SJCRH30 (cell line): ENCODE measurements around the gene GPR151. TPM values are rescaled to one million over a fixed set of nuclear protein-coding genes. Genes with fewer than 3 reads are reported as not detected.

Experiments used
- DNase-seq, 2 experiments: peaks; one replicate each; pipeline ENCODE4 v3.0.0-alpha.2; 2015 to 2020
- H3K27ac ChIP-seq: fragments of 250-450 bp; sonication (Bioruptor Pico); 2 replicates; pipeline ENCODE4 v1.5.1; 2020; ENCODE audit warnings: mild to moderate bottlenecking, moderate library complexity
- H3K27me3 ChIP-seq: fragments of 250-450 bp; sonication (Bioruptor Pico); 2 replicates; pipeline ENCODE4 v1.5.1; 2020; ENCODE audit warnings: mild to moderate bottlenecking, moderate library complexity
- H3K36me3 ChIP-seq: fragments of 250-450 bp; sonication (Bioruptor Pico); 2 replicates; pipeline ENCODE4 v1.5.1; 2020; ENCODE audit warnings: mild to moderate bottlenecking, moderate library complexity
- H3K4me1 ChIP-seq: fragments of 250-450 bp; sonication (Bioruptor Pico); 2 replicates; pipeline ENCODE4 v1.5.1; 2020; ENCODE audit warnings: mild to moderate bottlenecking, moderate library complexity
- H3K4me3 ChIP-seq: fragments of 250-450 bp; sonication (Bioruptor Pico); 2 replicates; pipeline ENCODE4 v1.5.1; 2020; ENCODE audit warnings: mild to moderate bottlenecking, moderate library complexity
- H3K9me3 ChIP-seq: fragments of 250-450 bp; sonication (Bioruptor Pico); replicated peaks from 2 replicates; pipeline ENCODE4 v1.5.1; 2020; ENCODE audit warnings: mild to moderate bottlenecking, moderate library complexity
- total RNA-seq: library from RNA; depleted of rRNA; stranded (reverse); fragments of >200 nt; shearing (Covaris generic); gene quantifications from 2 replicates; pipeline ENCODE4 v1.2.3, GENCODE V29; 2014; rRNA removed

GPR151 gene
- total RNA-seq, 1 experiment from 2014 or later = not detected

DNA sequence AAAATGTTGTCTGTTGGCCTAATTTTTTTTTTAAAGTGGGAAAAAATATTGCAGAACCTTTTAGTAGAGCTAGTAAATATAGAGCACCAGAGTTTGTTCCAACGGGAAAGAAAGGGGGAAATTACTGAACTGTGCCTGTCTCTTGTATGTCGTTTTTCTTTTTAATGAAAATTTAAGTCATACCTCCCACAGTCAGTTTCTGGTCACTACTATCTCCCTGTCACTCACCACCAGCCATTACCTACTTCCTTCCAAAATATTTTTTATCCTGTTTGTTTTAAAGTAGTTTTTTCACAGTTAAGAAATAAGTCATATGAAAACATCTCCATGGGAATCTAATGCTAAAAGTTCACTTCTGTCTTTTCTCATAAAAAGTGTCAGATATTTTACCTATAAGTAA lies 21.3 kb downstream of the GPR151 start:
- H3K9me3 ChIP-seq = no peaks in the 10 kb centered on the region
- H3K36me3 ChIP-seq = peaks cover 66% of the 10 kb centered on the region
- no peaks in the 10 kb centered on the region for H3K27me3 ChIP-seq
- H3K27ac ChIP-seq = no peak overlapping the region
- H3K4me3 ChIP-seq = no peak overlapping the region
- no peak for DNase-seq
- no peaks in the 10 kb centered on the region for H3K4me1 ChIP-seq

DNA sequence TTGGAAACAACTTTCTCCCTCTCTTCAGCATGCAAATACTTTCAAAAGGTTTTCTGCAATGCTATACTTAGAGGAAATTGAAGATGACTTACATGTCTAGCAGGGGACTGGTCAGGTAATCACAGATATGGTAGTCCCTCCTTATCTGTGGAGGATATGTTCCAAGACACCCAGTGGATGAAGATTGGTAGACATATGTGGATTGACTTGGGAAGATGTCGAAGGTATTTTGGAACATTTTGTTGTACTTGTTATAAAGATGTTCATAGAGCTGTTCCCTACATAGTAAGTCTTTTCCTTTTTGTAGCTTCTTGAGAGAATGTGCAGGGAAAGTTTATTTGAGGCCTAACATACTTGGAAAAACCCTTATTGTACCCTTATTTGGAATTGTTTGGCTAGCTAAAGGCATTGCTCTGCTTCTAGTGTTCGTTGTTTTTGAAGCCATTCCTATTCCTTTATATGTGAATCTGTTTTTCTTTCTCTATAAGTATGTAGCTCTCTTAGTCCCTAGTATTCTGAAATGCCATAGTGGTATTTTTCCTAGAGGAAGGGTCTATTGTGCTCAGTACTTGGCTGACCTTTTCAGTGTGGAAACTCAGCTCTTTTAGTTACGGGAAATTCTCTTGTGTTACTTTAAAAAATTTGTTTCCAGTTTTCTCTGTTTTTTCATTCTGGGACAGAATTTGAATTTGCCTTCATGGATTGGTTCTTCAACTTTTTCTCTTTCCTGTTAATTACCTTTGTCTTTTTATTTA lies 25.7 kb downstream of the GPR151 start:
- peaks cover 75% of the 10 kb centered on the region for H3K36me3 ChIP-seq
- H3K9me3 ChIP-seq = no peaks in the 10 kb centered on the region
- H3K4me3 ChIP-seq = no peak overlapping the region
- no peak overlapping the region for H3K27ac ChIP-seq
- no peak for DNase-seq
- H3K27me3 ChIP-seq = no peaks in the 10 kb centered on the region
- no peaks in the 10 kb centered on the region for H3K4me1 ChIP-seq

DNA sequence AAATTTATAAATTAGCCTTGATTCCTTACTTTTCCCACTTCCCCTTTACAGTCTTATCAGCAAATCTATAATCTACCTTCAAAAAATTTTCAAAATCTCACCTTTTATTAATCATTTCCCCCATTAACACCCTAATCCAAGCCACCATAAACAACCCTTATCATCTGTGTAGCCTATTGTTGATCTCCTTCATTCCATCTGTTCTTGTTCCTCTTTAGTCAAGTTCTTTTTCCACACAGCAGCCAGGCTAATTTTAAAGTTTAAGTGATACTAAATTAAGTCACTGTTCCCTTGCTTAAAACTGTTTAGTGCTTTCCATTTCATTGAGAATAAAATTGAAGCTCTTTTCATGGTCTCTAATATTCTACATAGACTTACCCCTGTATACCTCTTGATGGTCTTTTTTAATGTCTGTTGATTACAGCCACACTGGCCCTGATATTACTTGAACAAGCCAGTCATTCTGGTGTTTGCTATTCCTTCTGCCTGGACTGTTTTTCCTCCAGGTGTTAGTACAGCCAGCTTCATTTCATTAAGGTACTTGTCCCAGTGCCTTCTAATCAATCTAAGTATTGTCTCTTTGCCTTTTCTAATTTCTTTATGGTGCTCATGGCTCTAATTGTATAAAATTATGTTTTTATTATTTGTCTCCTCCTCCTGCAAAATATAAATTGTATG lies 31.1 kb downstream of the GPR151 start:
- no peak overlapping the region for H3K4me3 ChIP-seq
- no peak for DNase-seq
- no peaks in the 10 kb centered on the region for H3K27me3 ChIP-seq
- H3K4me1 ChIP-seq = no peaks in the 10 kb centered on the region
- H3K9me3 ChIP-seq = no peaks in the 10 kb centered on the region; the same call in 1 of the 2 replicates
- H3K27ac ChIP-seq = no peak overlapping the region
- peaks cover 94% of the 10 kb centered on the region for H3K36me3 ChIP-seq

GRCh38 chr5:146482775-146483174 lies 33.2 kb downstream of the GPR151 start:
- H3K36me3 ChIP-seq = peaks cover 95% of the 10 kb centered on the region

GRCh38 chr5:146475906-146476305 lies 40.1 kb downstream of the GPR151 start:
- Histone ChIP-seq H3K9me3 (no peaks in the 10 kb centered on the region; the same call in 1 of the 2 replicates), H3K4me1 (no peaks in the 10 kb centered on the region), H3K27ac (no peak overlapping the region), H3K27me3 (no peaks in the 10 kb centered on the region), H3K4me3 (no peak overlapping the region), H3K36me3 (peaks cover 73% of the 10 kb centered on the region)
- no peak for DNase-seq

More at GRCh38 chr5:146482775-146483174, 33.2 kb downstream of the GPR151 start:
- no peak overlapping the region for H3K4me3 ChIP-seq
- H3K4me1 ChIP-seq = no peaks in the 10 kb centered on the region
- no peaks in the 10 kb centered on the region; the same call in 1 of the 2 replicates for H3K9me3 ChIP-seq
- H3K27me3 ChIP-seq = no peaks in the 10 kb centered on the region
- no peak for DNase-seq
- no peak overlapping the region for H3K27ac ChIP-seq

GRCh38 chr5:146475190-146475780 lies 40.7 kb downstream of the GPR151 start:
- DNase-seq = no peak
- peaks cover 73% of the 10 kb centered on the region for H3K36me3 ChIP-seq
- H3K4me1 ChIP-seq = no peaks in the 10 kb centered on the region
- H3K27me3 ChIP-seq = no peaks in the 10 kb centered on the region
- no peaks in the 10 kb centered on the region; the same call in 1 of the 2 replicates for H3K9me3 ChIP-seq
- no peak overlapping the region for H3K4me3 ChIP-seq
- H3K27ac ChIP-seq = no peak overlapping the region

DNA sequence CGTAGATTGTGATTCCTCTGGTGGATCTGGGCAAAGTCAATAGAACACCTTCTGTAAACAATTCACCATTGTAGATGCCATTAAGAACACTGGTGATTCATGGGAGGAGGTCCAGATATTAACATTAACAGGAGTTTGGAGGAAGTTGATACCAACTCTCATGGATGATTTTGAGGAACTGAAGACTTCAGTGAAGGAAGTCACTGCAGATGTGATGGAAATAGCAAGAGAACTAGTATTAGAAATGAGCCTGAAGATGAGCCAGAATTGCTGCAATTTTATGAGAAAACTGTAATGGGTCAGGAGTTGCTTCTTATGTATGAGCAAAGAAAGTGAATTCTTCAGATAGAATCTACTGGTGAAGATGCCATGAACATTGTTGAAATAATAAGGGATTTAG lies 41.9 kb downstream of the GPR151 start:
- no peak overlapping the region for H3K27ac ChIP-seq
- no peaks in the 10 kb centered on the region for H3K4me1 ChIP-seq
- no peak overlapping the region for H3K4me3 ChIP-seq
- DNase-seq = no peak
- H3K36me3 ChIP-seq = peaks cover 73% of the 10 kb centered on the region
- no peaks in the 10 kb centered on the region for H3K9me3 ChIP-seq
- no peaks in the 10 kb centered on the region for H3K27me3 ChIP-seq

DNA sequence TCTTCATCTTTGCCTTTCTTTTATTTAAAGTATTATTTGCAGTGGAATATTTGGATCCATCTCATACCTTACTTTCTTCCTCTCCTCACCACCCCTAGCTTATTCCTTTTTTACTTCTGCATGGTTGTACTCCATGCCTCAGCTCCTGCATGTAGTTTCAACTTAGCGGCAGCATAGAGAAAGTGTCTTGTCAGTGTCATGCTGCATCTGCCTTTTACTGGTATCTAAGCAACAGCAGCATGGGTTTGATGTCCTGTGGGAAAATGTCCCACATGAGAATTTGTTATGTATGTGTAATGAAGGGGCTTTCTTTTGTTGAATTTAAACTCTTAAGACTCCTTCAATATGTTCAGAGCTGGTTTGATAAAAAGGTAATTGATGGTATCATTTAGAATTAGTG lies 48.2 kb downstream of the GPR151 start:
- DNase-seq = no peak
- no peak overlapping the region for H3K4me3 ChIP-seq
- no peaks in the 10 kb centered on the region for H3K27me3 ChIP-seq
- no peaks in the 10 kb centered on the region for H3K4me1 ChIP-seq
- no peaks in the 10 kb centered on the region for H3K9me3 ChIP-seq
- no peak overlapping the region for H3K27ac ChIP-seq
- H3K36me3 ChIP-seq = peaks cover 84% of the 10 kb centered on the region

DNA sequence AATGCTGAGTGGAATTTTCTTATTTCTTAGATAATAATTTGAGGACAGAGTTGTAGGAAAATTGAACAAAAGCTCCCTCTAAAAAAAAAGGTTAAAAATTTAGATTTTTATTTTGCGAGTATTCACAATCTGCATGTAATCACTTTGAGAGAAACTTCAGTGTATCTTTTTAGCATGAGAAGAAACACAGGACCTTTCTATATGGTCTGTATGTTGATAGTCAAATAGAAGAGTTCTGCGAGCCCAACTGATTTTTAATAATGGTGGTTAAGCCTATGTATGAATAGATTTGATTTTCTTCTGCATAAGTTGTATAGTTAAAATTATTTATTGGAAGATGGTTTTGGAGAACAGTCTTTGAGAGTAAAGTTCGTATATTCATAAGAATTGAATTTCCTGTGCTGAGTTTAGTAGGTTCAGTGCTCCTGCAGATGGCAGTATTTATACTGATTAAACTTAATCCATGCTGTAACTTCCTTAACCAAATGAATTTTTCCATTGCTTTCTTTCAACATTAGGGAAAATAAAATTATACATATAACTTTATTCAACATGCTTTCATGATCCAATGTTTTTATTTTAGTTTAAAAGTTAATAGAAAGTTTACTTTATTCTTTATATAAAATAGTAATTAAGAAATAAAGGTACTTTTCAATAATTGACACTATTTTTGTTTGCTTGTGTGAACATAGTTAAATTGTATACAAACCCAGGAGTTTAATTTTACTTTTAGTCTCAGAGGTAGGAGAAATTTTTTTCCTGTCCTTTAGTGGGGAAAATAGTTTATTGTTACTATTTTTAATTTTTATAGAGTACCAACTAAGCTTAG lies 49.3 kb downstream of the GPR151 start:
- Histone ChIP-seq H3K36me3 (peaks cover 84% of the 10 kb centered on the region), H3K4me1 (no peaks in the 10 kb centered on the region), H3K27me3 (no peaks in the 10 kb centered on the region), H3K4me3 (no peak overlapping the region), H3K9me3 (no peaks in the 10 kb centered on the region; the same call in 1 of the 2 replicates), H3K27ac (no peak overlapping the region)
- DNase-seq = no peak

GRCh38 chr5:146463446-146463845 lies 52.5 kb downstream of the GPR151 start:
- no peaks in the 10 kb centered on the region for H3K4me1 ChIP-seq
- no peak for DNase-seq
- no peak overlapping the region for H3K27ac ChIP-seq
- no peaks in the 10 kb centered on the region for H3K27me3 ChIP-seq
- peaks cover 81% of the 10 kb centered on the region for H3K36me3 ChIP-seq
- no peaks in the 10 kb centered on the region; the same call in 1 of the 2 replicates for H3K9me3 ChIP-seq
- no peak overlapping the region for H3K4me3 ChIP-seq

Other genes starting within 250 kb of the GPR151 start
- 0.13 and 0.14 TPM in 2 replicates for gene POU4F3, start 177.4 kb downstream of the GPR151 start, total RNA-seq
- 97.1 and 129 TPM in 2 replicates for gene TCERG1, start 68.9 kb downstream of the GPR151 start, total RNA-seq